Endothelial cell (in vitro differentiated cells): Measurements from ENCODE around the gene ATP6V1F. TPM values are rescaled to one million over a fixed set of nuclear protein-coding genes. Genes with fewer than 3 reads are reported as not detected.

ENCODE experiments used
- DNase-seq: peaks from one replicate; pipeline ENCODE4 v3.0.0; 2021; ENCODE audit warnings: low spot score
- H3K27ac Mint-ChIP-seq: one replicate; pipeline ENCODE4 v1.8.0; 2021; ENCODE audit warnings: mixed read lengths, inconsistent platforms; ENCODE audit not compliant: unreplicated experiment
- H3K27me3 Mint-ChIP-seq: one replicate; pipeline ENCODE4 v1.8.0; 2021; ENCODE audit warnings: mild to moderate bottlenecking, moderate library complexity, mixed read lengths, inconsistent platforms; ENCODE audit not compliant: unreplicated experiment
- H3K36me3 Mint-ChIP-seq: one replicate; pipeline ENCODE4 v1.8.0; 2021; ENCODE audit warnings: mild to moderate bottlenecking, low read depth, mixed read lengths, inconsistent platforms; ENCODE audit not compliant: unreplicated experiment
- H3K4me1 Mint-ChIP-seq: one replicate; pipeline ENCODE4 v1.8.0; 2021; ENCODE audit warnings: mild to moderate bottlenecking, mixed read lengths, inconsistent platforms; ENCODE audit not compliant: unreplicated experiment
- H3K4me3 Mint-ChIP-seq: one replicate; pipeline ENCODE4 v1.8.0; 2021; ENCODE audit warnings: mild to moderate bottlenecking, mixed read lengths, inconsistent platforms; ENCODE audit not compliant: unreplicated experiment
- H3K9me3 Mint-ChIP-seq: one replicate; pipeline ENCODE4 v1.8.0; 2021; ENCODE audit warnings: mixed read lengths, inconsistent platforms; ENCODE audit not compliant: unreplicated experiment
- CTCF ChIP-seq: fragments of 200-600 bp; sonication (generic); IDR thresholded peaks from one replicate; pipeline ENCODE4 v1.5.0; 2021; ENCODE audit warnings: antibody characterized with exemption; ENCODE audit not compliant: unreplicated experiment
- total RNA-seq: library from RNA; stranded (reverse); fragmentation: NEBNext Ultra II Directional; extraction: Animal tissue kit (Norgen Biotek cat#: 25700); gene quantifications from one replicate; pipeline ENCODE4 v1.2.1, GENCODE V29; 2021; ENCODE audit not compliant: unreplicated experiment

Gene ATP6V1F
- total RNA-seq, 1 donor from 2014 or later, result 132 TPM

GRCh38 chr7:128852537-128853254, 10.0 kb upstream of the ATP6V1F start:
- Mint-ChIP-seq H3K36me3 (no peaks in the 10 kb centered on the region), H3K9me3 (no peaks in the 10 kb centered on the region), H3K4me1 (no peaks in the 10 kb centered on the region), H3K4me3 (no peak overlapping the region), H3K27ac (no peak overlapping the region), H3K27me3 (peaks cover 9% of the 10 kb centered on the region)
- DNase-seq, result no peak
- no peak for TF ChIP-seq CTCF

- Mint-ChIP-seq H3K4me1 (no peaks in the 10 kb centered on the region), H3K27me3 (peaks cover 9% of the 10 kb centered on the region), H3K4me3 (no peak overlapping the region), H3K36me3 (no peaks in the 10 kb centered on the region), H3K27ac (no peak overlapping the region), H3K9me3 (no peaks in the 10 kb centered on the region)
- DNase-seq, result no peak
- TF ChIP-seq CTCF, result no peak
Observed at GRCh38 chr7:128853799-128854198, 8.9 kb upstream of the ATP6V1F start.

GRCh38 chr7:128854396-128854795, 8.3 kb upstream of the ATP6V1F start:
- no peak overlapping the region for H3K4me3 Mint-ChIP-seq
- TF ChIP-seq CTCF, result no peak
- DNase-seq, result no peak
- no peaks in the 10 kb centered on the region for H3K36me3 Mint-ChIP-seq
- H3K9me3 Mint-ChIP-seq, result no peaks in the 10 kb centered on the region
- no peaks in the 10 kb centered on the region for H3K4me1 Mint-ChIP-seq
- no peak overlapping the region for H3K27ac Mint-ChIP-seq
- H3K27me3 Mint-ChIP-seq, result peaks cover 9% of the 10 kb centered on the region

GRCh38 chr7:128855559-128855958, 7.1 kb upstream of the ATP6V1F start:
- DNase-seq, result no peak
- no peaks in the 10 kb centered on the region for H3K9me3 Mint-ChIP-seq
- peaks cover 12% of the 10 kb centered on the region for H3K27me3 Mint-ChIP-seq
- no peak overlapping the region for H3K27ac Mint-ChIP-seq
- H3K4me1 Mint-ChIP-seq, result no peaks in the 10 kb centered on the region
- TF ChIP-seq CTCF, result no peak
- H3K36me3 Mint-ChIP-seq, result no peaks in the 10 kb centered on the region
- H3K4me3 Mint-ChIP-seq, result no peak overlapping the region

- DNase-seq, result no peak
- Mint-ChIP-seq H3K4me1 (no peaks in the 10 kb centered on the region), H3K9me3 (no peaks in the 10 kb centered on the region), H3K36me3 (peaks cover 4% of the 10 kb centered on the region), H3K27me3 (peaks cover 16% of the 10 kb centered on the region), H3K27ac (no peak overlapping the region), H3K4me3 (no peak overlapping the region)
- TF ChIP-seq CTCF, result no peak
Observed at GRCh38 chr7:128856001-128856718, 6.5 kb upstream of the ATP6V1F start.
